H1 (cell line): ENCODE data around the gene ERAS.

ENCODE experiments used
- BRCA1 ChIP-seq: IDR thresholded peaks from 2 replicates; pipeline ENCODE4 v1.6.1; 2012; ENCODE audit warnings: low read depth, low read length, improper control_type of control experiment
- CREB1 ChIP-seq: IDR thresholded peaks from 2 replicates; pipeline ENCODE4 v1.6.1; 2012; ENCODE audit warnings: inconsistent platforms
- CTCF ChIP-seq, 3 experiments: IDR thresholded peaks; 1 replicate in 2 of 3; 2 replicates in 1 of 3; pipeline versions ENCODE4 v1.5.1 to v1.6.1; 2011; ENCODE audit warnings: low read length in 3 of 3, mild to moderate bottlenecking in 3 of 3, inconsistent platforms in 2 of 3, low read depth in 1 of 3, moderate library complexity in 1 of 3; ENCODE audit not compliant: insufficient read depth in 1 of 3; ENCODE audit errors: control extremely low read depth in 1 of 3
- E2F6 ChIP-seq: IDR thresholded peaks from 2 replicates; pipeline ENCODE4 v1.6.1; 2012; ENCODE audit warnings: inconsistent platforms
- KDM5A ChIP-seq: fragments of 200-600 bp; IDR thresholded peaks from 2 replicates; pipeline ENCODE4 v1.7.1; 2012; ENCODE audit warnings: mild to moderate bottlenecking, low read length, inconsistent platforms, mixed read lengths
- MAX ChIP-seq: IDR thresholded peaks from 2 replicates; pipeline ENCODE4 v1.6.1; 2012; ENCODE audit warnings: inconsistent platforms
- POLR2A ChIP-seq, 2 experiments: IDR thresholded peaks; 1 replicate in 1 of 2; 2 replicates in 1 of 2; pipeline ENCODE4 v1.6.1; 2011; ENCODE audit warnings: low read depth in 2 of 2, low read length in 2 of 2, mild to moderate bottlenecking in 2 of 2; ENCODE audit errors: control extremely low read depth in 1 of 2
- POLR2AphosphoS5 ChIP-seq: IDR thresholded peaks from 2 replicates; pipeline ENCODE4 v1.6.1; 2011; ENCODE audit warnings: low read depth, low read length
- SP4 ChIP-seq: IDR thresholded peaks from 2 replicates; pipeline ENCODE4 v1.6.1; 2012; ENCODE audit warnings: low read length, inconsistent platforms
- SRF ChIP-seq: IDR thresholded peaks from 2 replicates; pipeline ENCODE4 v1.6.1; 2011; ENCODE audit warnings: mild to moderate bottlenecking, low read depth, low read length, moderate library complexity
- SUZ12 ChIP-seq: fragments of 200-600 bp; sonication (generic); IDR thresholded peaks from 2 replicates; pipeline ENCODE4 v1.6.1; 2012; ENCODE audit warnings: mild to moderate bottlenecking, inconsistent platforms, low read length, moderate library complexity, mixed read lengths
- USF2 ChIP-seq: IDR thresholded peaks from 2 replicates; pipeline ENCODE4 v1.6.1; 2011; ENCODE audit warnings: low read length, improper control_type of control experiment
- ZNF274 ChIP-seq: IDR thresholded peaks from 2 replicates; pipeline ENCODE4 v1.7.0; 2012; ENCODE audit warnings: low read length, borderline replicate concordance; ENCODE audit errors: extremely low read depth

- TF ChIP-seq CREB1 (no peak), CTCF (IDR thresholded peaks at IDR 0.05; ENCODE audit: control extremely low read depth in 1 of 3, insufficient read depth in 1 of 3, low read depth in 1 of 3, low read length in 3 of 3) (peak in 2 of 3 experiments; percentile 14 to 20; a peak in 1 of 4 replicates), POLR2A (IDR thresholded peaks at IDR 0.05; ENCODE audit: control extremely low read depth in 1 of 2, low read depth in 2 of 2, low read length in 2 of 2) (no peak), MAX (peak; percentile 35; the same call in 1 of the 2 replicates), SUZ12 (no peak), POLR2AphosphoS5 (no peak), BRCA1 (no peak), ZNF274 (no peak), SP4 (no peak), E2F6 (no peak; the same call in 1 of the 2 replicates), SRF (no peak), USF2 (no peak), KDM5A (no peak)
These were observed at the start of gene ERAS for GRCh38 chrX:48826135-48826875.
